GF-D8 (cell line): Measurements from ENCODE around the gene CROCC.
"Not testable (repeated sequence)": the region's sequence is repeated elsewhere in the genome, so short reads cannot be mapped to it uniquely, and the experiment has no call there.

ENCODE experiments used
- DNase-seq: peaks from one replicate; lab custom pipeline; 2025; lab: John Stamatoyannopoulos, UW

The CROCC gene

GRCh38 chr1:16916036-16916880, 5.5 kb upstream of the CROCC start:
- not testable (repeated sequence) for DNase-seq

- DNase-seq: no peak
These were observed 3.4 kb upstream of the CROCC start for GRCh38 chr1:16918371-16918770.

- not testable (repeated sequence) for DNase-seq
These were observed 2.6 kb upstream of the CROCC start for GRCh38 chr1:16918936-16919665.

- DNase-seq: no peak
These were observed 780 bp upstream of the CROCC start for GRCh38 chr1:16920951-16921350.

- no peak for DNase-seq
These were observed 735 bp downstream of the CROCC start for GRCh38 chr1:16922466-16922865.

- DNase-seq: no peak
These were observed 1.2 kb downstream of the CROCC start for GRCh38 chr1:16922885-16923431.

GRCh38 chr1:16924216-16924918, 2.6 kb downstream of the CROCC start:
- DNase-seq: no peak

- no peak for DNase-seq
These were observed 3.3 kb downstream of the CROCC start for GRCh38 chr1:16924919-16925477.

GRCh38 chr1:16925635-16926490, 4.1 kb downstream of the CROCC start:
- DNase-seq: no peak

GRCh38 chr1:16926491-16927073, 4.9 kb downstream of the CROCC start:
- no peak for DNase-seq

- no peak for DNase-seq
These were observed 5.5 kb downstream of the CROCC start for GRCh38 chr1:16927256-16927655.

- no peak for DNase-seq
These were observed 6.2 kb downstream of the CROCC start for GRCh38 chr1:16927711-16928485.

- DNase-seq: not testable (repeated sequence)
These were observed 7.7 kb downstream of the CROCC start for GRCh38 chr1:16929146-16930041.

- DNase-seq: not testable (repeated sequence)
These were observed 9.6 kb downstream of the CROCC start for GRCh38 chr1:16931206-16931934.

- DNase-seq: not testable (repeated sequence)
These were observed 12.2 kb downstream of the CROCC start for GRCh38 chr1:16933945-16934344.

- not testable (repeated sequence) for DNase-seq
These were observed 14.8 kb downstream of the CROCC start for GRCh38 chr1:16936580-16936979.

GRCh38 chr1:16938351-16939321, 16.9 kb downstream of the CROCC start:
- DNase-seq: no peak
